Kidney epithelial cell (primary cell): Measurements from ENCODE around the gene DMXL1. TPM values are rescaled to one million over a fixed set of nuclear protein-coding genes. Genes with fewer than 3 reads are reported as not detected.

Experiments
- DNase-seq: peaks from one replicate; pipeline ENCODE4 v3.0.0-alpha.2; 2010; ENCODE audit warnings: low read depth
- H3K27me3 ChIP-seq: 2 replicates; pipeline ENCODE4 v1.6.0; 2011; ENCODE audit warnings: low read length; ENCODE audit not compliant: control insufficient read depth, insufficient read depth
- H3K36me3 ChIP-seq: 2 replicates; pipeline ENCODE4 v1.5.1; 2011; ENCODE audit warnings: low read length; ENCODE audit not compliant: control insufficient read depth, insufficient read depth
- H3K4me3 ChIP-seq: 2 replicates; pipeline ENCODE4 v1.5.1; 2011; ENCODE audit warnings: low read depth, mild to moderate bottlenecking, control low read depth, low read length
- total RNA-seq: library from RNA; depleted of rRNA; stranded (reverse); fragments of >200 nt; gene quantifications from 2 replicates; pipeline ENCODE4 v1.2.3, GENCODE V29; 2015
- TF ChIP-seq, protein P1 (sequence below): IDR thresholded peaks from 2 replicates; pipeline ENCODE4 v1.5.1; 2011; ENCODE audit warnings: mild to moderate bottlenecking, moderate library complexity, low read length, control low read depth, inconsistent platforms; ENCODE audit not compliant: insufficient read depth, poor library complexity, severe bottlenecking

The DMXL1 gene
- total RNA-seq, 1 donor from 2014 or later = 20.8 TPM

DNA sequence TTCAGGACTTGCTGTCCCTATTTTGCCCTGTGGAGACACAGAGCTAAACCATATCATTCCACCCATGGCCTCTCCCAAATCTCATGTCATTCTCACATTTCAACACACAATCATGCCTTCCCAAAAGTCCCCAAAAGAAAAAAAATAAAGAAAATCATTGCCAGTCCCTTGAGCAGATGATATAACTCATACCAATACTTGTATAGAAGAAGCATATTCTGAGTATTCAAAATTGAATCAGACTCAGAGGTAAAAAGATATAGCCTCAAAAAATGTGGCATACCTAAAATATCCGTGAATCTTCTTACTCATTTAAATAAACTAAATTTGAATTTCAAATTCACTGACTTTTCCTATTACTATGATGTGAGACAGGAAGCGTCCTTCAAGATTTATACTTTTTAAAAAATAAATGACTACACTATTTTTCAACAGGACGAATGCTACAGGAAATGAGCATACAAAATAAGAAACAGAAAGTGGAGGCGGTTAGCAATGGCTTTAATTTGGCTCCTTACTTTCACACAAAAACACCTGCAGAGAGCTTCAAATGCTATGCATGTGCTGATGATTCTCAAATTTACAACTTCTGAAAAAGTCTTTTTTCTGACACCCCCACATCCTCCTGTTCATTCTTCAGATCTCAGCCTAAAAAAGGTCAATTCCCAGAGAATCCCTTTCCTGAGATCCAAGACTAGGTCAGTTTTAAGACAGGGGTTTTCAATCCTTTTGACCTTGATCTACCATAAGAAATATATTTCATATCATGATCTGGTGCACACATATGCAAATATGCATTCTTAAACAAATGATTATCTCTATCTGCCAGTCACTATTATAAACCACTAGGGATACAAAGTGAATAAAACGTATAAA is 39.6 kb upstream of the DMXL1 start:
- Histone ChIP-seq H3K4me3 (no peak overlapping the region), H3K27me3 (no peaks in the 10 kb centered on the region), H3K36me3 (no peaks in the 10 kb centered on the region)
- TF ChIP-seq, protein P1, sequence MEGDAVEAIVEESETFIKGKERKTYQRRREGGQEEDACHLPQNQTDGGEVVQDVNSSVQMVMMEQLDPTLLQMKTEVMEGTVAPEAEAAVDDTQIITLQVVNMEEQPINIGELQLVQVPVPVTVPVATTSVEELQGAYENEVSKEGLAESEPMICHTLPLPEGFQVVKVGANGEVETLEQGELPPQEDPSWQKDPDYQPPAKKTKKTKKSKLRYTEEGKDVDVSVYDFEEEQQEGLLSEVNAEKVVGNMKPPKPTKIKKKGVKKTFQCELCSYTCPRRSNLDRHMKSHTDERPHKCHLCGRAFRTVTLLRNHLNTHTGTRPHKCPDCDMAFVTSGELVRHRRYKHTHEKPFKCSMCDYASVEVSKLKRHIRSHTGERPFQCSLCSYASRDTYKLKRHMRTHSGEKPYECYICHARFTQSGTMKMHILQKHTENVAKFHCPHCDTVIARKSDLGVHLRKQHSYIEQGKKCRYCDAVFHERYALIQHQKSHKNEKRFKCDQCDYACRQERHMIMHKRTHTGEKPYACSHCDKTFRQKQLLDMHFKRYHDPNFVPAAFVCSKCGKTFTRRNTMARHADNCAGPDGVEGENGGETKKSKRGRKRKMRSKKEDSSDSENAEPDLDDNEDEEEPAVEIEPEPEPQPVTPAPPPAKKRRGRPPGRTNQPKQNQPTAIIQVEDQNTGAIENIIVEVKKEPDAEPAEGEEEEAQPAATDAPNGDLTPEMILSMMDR = no peak
- DNase-seq = no peak

DNA sequence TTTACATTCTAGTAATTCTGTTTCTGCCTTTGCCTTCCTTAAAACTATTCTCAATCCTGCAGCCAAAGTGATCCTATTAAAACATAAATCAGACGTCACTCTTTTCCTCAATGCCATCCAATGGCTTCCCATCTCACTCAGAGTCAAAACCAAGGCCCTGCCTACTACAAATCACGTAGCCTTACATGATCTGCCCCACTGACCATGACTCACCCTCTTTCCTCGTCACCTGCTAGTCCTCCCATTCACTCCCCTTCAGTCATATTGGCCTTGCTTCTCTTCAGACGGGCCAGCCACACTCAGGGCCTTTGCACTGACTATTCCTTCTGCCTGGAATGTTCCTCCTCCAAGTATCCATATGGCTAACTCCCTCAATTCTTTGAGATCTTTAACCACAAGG is 39.0 kb upstream of the DMXL1 start:
- no peaks in the 10 kb centered on the region for H3K36me3 ChIP-seq
- H3K4me3 ChIP-seq = no peak overlapping the region
- H3K27me3 ChIP-seq = no peaks in the 10 kb centered on the region
- TF ChIP-seq, protein P1 = no peak
- DNase-seq = peak; percentile 12

DNA sequence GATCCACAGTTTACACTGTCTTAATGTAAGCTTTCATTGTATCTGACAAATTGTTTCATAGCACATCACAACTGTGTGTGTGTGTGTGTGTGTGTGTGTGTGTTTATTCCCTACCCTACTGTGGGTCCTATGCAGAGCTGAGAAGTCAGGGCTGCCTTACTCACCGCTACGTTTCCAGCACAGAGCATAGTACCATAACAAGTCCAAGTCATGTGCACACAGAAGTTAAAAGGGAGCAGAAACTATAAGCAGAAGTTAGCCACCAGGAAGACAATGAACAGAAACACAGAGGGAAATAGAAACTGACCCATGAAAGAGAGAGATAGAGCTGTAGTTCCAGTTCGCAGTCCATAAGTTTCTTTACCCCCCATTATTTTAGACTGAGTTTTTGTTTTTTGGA is 38.2 kb upstream of the DMXL1 start:
- TF ChIP-seq, protein P1 = no peak
- Histone ChIP-seq H3K27me3 (no peaks in the 10 kb centered on the region), H3K4me3 (no peak overlapping the region)

DNA sequence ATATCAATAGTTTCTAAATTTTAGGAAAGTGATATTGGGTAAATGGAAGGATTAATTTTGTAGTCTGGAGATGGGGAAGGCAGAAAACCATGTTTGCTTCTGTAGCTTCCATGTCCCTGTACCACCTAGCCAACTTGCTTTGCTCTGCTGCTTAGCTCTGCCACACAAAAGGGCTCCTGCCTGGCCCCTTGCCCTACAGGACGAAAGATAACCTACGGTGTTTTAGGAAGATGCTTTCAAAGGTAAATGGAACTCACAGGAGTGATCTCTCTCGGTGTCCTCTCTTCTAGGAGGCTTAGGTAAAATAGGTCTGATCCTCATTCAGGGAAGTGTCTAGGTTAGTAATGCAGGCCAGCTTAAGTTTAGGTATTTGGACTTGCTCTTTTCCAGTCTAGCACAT is 37.8 kb upstream of the DMXL1 start:
- DNase-seq = no peak
- Histone ChIP-seq H3K27me3 (no peaks in the 10 kb centered on the region), H3K4me3 (no peak overlapping the region), H3K36me3 (no peaks in the 10 kb centered on the region)
- TF ChIP-seq, protein P1 = no peak

More for the DNA sequence above, 38.2 kb upstream of the DMXL1 start:
- DNase-seq = no peak
- no peaks in the 10 kb centered on the region for H3K36me3 ChIP-seq

DNA sequence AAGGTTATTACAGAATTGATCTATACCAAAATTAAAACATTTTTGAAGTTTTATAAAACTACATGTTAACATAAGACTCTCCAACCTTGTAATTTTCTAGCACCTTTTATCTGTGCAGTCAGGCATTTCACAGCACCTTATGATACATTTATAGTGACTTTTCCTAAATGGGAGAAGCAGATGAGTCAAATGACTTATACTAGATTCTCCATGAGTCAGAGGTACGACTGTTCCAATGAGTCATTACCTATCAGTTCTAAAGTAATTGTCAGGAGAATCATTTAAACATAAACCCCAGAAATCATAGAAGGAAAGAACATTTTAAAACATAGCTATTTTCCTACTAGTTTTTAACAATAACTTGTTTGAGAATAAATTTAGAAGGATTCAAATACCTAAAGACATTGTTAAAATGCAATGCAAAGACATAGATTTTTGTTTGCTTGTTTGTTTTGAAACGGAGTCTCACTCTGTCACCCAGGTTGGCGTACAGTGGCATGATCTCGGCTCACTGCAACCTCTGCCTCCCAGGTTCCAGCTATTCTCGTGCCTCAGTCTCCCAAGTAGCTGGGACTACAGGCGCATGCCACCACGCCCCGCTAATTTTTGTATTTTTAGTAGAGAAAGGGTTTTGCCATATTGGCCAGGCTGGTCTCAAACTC is 34.7 kb upstream of the DMXL1 start:
- TF ChIP-seq, protein P1 = no peak
- H3K4me3 ChIP-seq = no peak overlapping the region
- no peaks in the 10 kb centered on the region for H3K36me3 ChIP-seq
- peak; percentile 65 for DNase-seq
- H3K27me3 ChIP-seq = no peaks in the 10 kb centered on the region
